ENCODE measurements around the gene CDH13.

CDH13 gene

GRCh38 chr16:83723244-83723643 lies 1096.5 kb downstream of the CDH13 start:
- no peak for DNase-seq (ENCODE audit: low spot score)

- DNase-seq (ENCODE audit: low spot score), result no peak
These were observed 1097.1 kb downstream of the CDH13 start for GRCh38 chr16:83723901-83724300.

- DNase-seq (ENCODE audit: low spot score), result no peak
These were observed 1097.8 kb downstream of the CDH13 start for GRCh38 chr16:83724585-83724984.

- no peak for DNase-seq (ENCODE audit: low spot score)
These were observed 1098.5 kb downstream of the CDH13 start for GRCh38 chr16:83725313-83725712.

- DNase-seq (ENCODE audit: low spot score), result no peak
These were observed 1100.2 kb downstream of the CDH13 start for GRCh38 chr16:83727018-83727417.

GRCh38 chr16:83727751-83728352 lies 1101.1 kb downstream of the CDH13 start:
- no peak for DNase-seq (ENCODE audit: low spot score)

- no peak for DNase-seq (ENCODE audit: low spot score)
These were observed 1101.7 kb downstream of the CDH13 start for GRCh38 chr16:83728492-83728891.

- DNase-seq (ENCODE audit: low spot score), result no peak
These were observed 1104.0 kb downstream of the CDH13 start for GRCh38 chr16:83730812-83731211.

GRCh38 chr16:83732536-83732935 lies 1105.8 kb downstream of the CDH13 start:
- DNase-seq (ENCODE audit: low spot score), result no peak

- no peak for DNase-seq (ENCODE audit: low spot score)
These were observed 1106.5 kb downstream of the CDH13 start for GRCh38 chr16:83733301-83733700.

- no peak for DNase-seq (ENCODE audit: low spot score)
These were observed 1107.4 kb downstream of the CDH13 start for GRCh38 chr16:83734136-83734535.

GRCh38 chr16:83737729-83738354 lies 1111.1 kb downstream of the CDH13 start:
- DNase-seq (ENCODE audit: low spot score), result no peak

- no peak for DNase-seq (ENCODE audit: low spot score)
These were observed 1112.2 kb downstream of the CDH13 start for GRCh38 chr16:83738923-83739503.

- no peak for DNase-seq (ENCODE audit: low spot score)
These were observed 1115.5 kb downstream of the CDH13 start for GRCh38 chr16:83742124-83742899.

- no peak for DNase-seq (ENCODE audit: low spot score)
These were observed 1116.5 kb downstream of the CDH13 start for GRCh38 chr16:83743241-83743640.

- DNase-seq (ENCODE audit: low spot score), result no peak
These were observed 1117.0 kb downstream of the CDH13 start for GRCh38 chr16:83743720-83744119.

- DNase-seq (ENCODE audit: low spot score), result no peak
These were observed 1117.7 kb downstream of the CDH13 start for GRCh38 chr16:83744441-83744981.

- no peak for DNase-seq (ENCODE audit: low spot score)
These were observed 1119.8 kb downstream of the CDH13 start for GRCh38 chr16:83746611-83747010.

GRCh38 chr16:83747936-83748335 lies 1121.2 kb downstream of the CDH13 start:
- no peak for DNase-seq (ENCODE audit: low spot score)

- DNase-seq (ENCODE audit: low spot score), result no peak
These were observed 1128.6 kb downstream of the CDH13 start for GRCh38 chr16:83755391-83755790.

GRCh38 chr16:83762141-83762991 lies 1135.6 kb downstream of the CDH13 start:
- no peak for DNase-seq (ENCODE audit: low spot score)

GRCh38 chr16:83762992-83763358 lies 1136.2 kb downstream of the CDH13 start:
- no peak for DNase-seq (ENCODE audit: low spot score)
